Gastroesophageal sphincter (tissue), 4 donors: ENCODE results near the gene ACIN1. TPM values are rescaled to one million over a fixed set of nuclear protein-coding genes. Genes with fewer than 3 reads are reported as not detected.

ENCODE experiments used
- ATAC-seq: fragments of 150-250 bp; one replicate; pipeline ENCODE4 v1.9.1; 2016; ENCODE audit warnings: mild to moderate bottlenecking, moderate library complexity
- H3K27ac ChIP-seq, 4 donors: fragments of 200-600 bp; sonication (generic) in 3 of 4; 1 replicate in 3 of 4; 2 replicates in 1 of 4; pipeline ENCODE4 v1.5.1; 2016 to 2019
- H3K27me3 ChIP-seq: fragments of 200-600 bp; sonication (generic); one replicate; pipeline ENCODE4 v1.5.1; 2019
- H3K36me3 ChIP-seq, 2 donors: fragments of 200-600 bp; sonication (generic); one replicate each; pipeline ENCODE4 v1.5.1; 2019; ENCODE audit warnings: control low read depth in 1 of 2
- H3K4me1 ChIP-seq, 3 donors: fragments of 200-600 bp; sonication (generic); 1 replicate in 2 of 3; 2 replicates in 1 of 3; pipeline ENCODE4 v1.5.1; 2016 to 2019; ENCODE audit warnings: control low read depth in 2 of 3
- H3K4me3 ChIP-seq, 2 donors: fragments of 200-600 bp; sonication (generic); one replicate each; pipeline ENCODE4 v1.5.1; 2019; ENCODE audit warnings: mild to moderate bottlenecking in 1 of 2, moderate library complexity in 1 of 2
- H3K9me3 ChIP-seq, 3 donors: fragments of 200-600 bp; sonication (generic); one replicate each; pipeline ENCODE4 v1.5.1; 2017 to 2019; ENCODE audit warnings: control low read depth in 2 of 3
- EP300 ChIP-seq: sonication (generic); formaldehyde crosslinking; IDR thresholded peaks from one replicate; pipeline ENCODE4 v1.6.1; 2017; ENCODE audit warnings: antibody characterized with exemption, mild to moderate bottlenecking
- POLR2A ChIP-seq, 2 donors: fragments of 450-650 bp; IDR thresholded peaks; one replicate each; pipeline ENCODE4 v1.6.1; 2017; ENCODE audit warnings: antibody characterized with exemption in 2 of 2, mild to moderate bottlenecking in 2 of 2, moderate library complexity in 1 of 2
- POLR2AphosphoS5 ChIP-seq: sonication (generic); formaldehyde crosslinking; IDR thresholded peaks from one replicate; pipeline ENCODE4 v1.6.1; 2017; ENCODE audit warnings: antibody characterized with exemption
- WGBS, 2 donors: methylation state at CpG; one replicate each; pipeline ENCODE4 v1.1.5; 2018; ENCODE audit warnings: low coverage in 1 of 2; 5-methylcytosine and 5-hydroxymethylcytosine counted together
- total RNA-seq, 4 donors: library from RNA; depleted of rRNA; stranded (reverse); fragments of >200 nt; gene quantifications; one replicate each; pipeline ENCODE4 v1.1.0, GENCODE V29; 2016
- TF ChIP-seq, protein P1 (sequence below), 4 experiments: fragments of 200-600 bp in 2 of 4; fragments of 450-650 bp in 2 of 4; sonication (generic) in 1 of 4; IDR thresholded peaks; one replicate each; pipeline ENCODE4 v1.5.1; 2017 to 2019; ENCODE audit warnings: antibody characterized with exemption in 4 of 4, mild to moderate bottlenecking in 2 of 4, moderate library complexity in 2 of 4

ACIN1 gene
- total RNA-seq, 4 donors from 2014 or later: 55.7 to 121 (median 91.8) TPM

DNA sequence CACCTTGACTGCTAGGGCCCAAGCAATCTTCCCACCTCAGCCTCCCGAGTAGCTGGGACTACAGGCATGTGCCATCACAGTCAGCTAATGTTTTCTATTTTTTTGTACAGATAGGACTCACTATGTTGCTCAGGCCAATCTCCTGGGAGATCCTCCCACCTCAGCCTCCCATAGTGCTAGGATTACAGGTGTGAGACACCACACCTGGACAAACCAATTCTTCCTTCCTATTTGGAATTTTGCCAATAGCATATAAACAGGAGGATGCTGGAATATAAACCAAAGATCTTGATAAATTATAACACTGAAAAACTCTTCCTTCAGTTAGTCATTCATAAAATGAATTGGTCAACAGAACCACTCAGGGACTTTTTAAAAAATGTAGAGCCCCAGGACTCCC is 8.4 kb downstream of the ACIN1 start:
- Histone ChIP-seq H3K9me3 (no peaks in the 10 kb centered on the region), H3K27ac (no peak overlapping the region), H3K27me3 (no peaks in the 10 kb centered on the region), H3K36me3 (peaks cover 14 to 99% of the 10 kb centered on the region in 2 donors), H3K4me1 (peaks cover 0 to 14% (median 0%) of the 10 kb centered on the region in 3 donors), H3K4me3 (no peak overlapping the region)
- ATAC-seq: no peak
- TF ChIP-seq, protein P1, sequence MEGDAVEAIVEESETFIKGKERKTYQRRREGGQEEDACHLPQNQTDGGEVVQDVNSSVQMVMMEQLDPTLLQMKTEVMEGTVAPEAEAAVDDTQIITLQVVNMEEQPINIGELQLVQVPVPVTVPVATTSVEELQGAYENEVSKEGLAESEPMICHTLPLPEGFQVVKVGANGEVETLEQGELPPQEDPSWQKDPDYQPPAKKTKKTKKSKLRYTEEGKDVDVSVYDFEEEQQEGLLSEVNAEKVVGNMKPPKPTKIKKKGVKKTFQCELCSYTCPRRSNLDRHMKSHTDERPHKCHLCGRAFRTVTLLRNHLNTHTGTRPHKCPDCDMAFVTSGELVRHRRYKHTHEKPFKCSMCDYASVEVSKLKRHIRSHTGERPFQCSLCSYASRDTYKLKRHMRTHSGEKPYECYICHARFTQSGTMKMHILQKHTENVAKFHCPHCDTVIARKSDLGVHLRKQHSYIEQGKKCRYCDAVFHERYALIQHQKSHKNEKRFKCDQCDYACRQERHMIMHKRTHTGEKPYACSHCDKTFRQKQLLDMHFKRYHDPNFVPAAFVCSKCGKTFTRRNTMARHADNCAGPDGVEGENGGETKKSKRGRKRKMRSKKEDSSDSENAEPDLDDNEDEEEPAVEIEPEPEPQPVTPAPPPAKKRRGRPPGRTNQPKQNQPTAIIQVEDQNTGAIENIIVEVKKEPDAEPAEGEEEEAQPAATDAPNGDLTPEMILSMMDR (IDR thresholded peaks at IDR 0.05): no peak
- no peak for TF ChIP-seq POLR2A (IDR thresholded peaks at IDR 0.05)
- no peak for TF ChIP-seq POLR2AphosphoS5
- no peak for TF ChIP-seq EP300
- 82 to 89% methylated on average over 1 of the region's 1 CpG for WGBS, 2 donors

DNA sequence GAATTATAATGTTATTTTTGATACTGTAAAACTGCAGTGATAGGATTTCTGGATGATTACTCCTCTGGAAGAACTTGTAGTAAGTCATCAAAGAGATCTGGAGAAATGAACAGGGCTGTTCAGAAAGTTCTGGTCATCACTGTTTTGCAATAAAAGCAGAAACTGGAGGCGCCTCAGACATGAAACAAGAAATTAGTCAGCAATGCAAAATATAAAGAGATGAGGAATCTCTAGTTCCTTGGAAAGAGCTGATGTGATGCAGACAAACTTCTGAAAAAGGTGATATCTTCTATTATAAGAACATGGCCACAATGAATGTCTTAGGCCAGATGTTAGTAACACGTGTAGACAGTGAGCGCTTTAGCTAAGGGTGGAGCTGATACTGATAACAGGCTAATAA is 9.5 kb downstream of the ACIN1 start:
- Histone ChIP-seq H3K4me3 (no peak overlapping the region), H3K36me3 (peaks cover 14 to 99% of the 10 kb centered on the region in 2 donors), H3K27me3 (no peaks in the 10 kb centered on the region), H3K9me3 (no peaks in the 10 kb centered on the region), H3K4me1 (peaks cover 0 to 12% (median 0%) of the 10 kb centered on the region in 3 donors), H3K27ac (no peak overlapping the region)
- ATAC-seq: no peak
- WGBS, 2 donors: 69% methylated on average over 3 of the region's 3 CpGs; no CpG with 5 or more reads in 1 of the 2 donors
- TF ChIP-seq POLR2AphosphoS5: no peak

GRCh38 chr14:23080474-23080873 is 14.5 kb downstream of the ACIN1 start:
- WGBS, 2 donors: 60% methylated on average over 1 of the region's 1 CpG
- no peaks in the 10 kb centered on the region for H3K9me3 ChIP-seq
- peak overlapping the region in 1 of 4 donors; percentile 66 for H3K27ac ChIP-seq
- peaks cover 0 to 43% (median 6%) of the 10 kb centered on the region in 3 donors for H3K4me1 ChIP-seq
- H3K36me3 ChIP-seq: peaks cover 13 to 97% of the 10 kb centered on the region in 2 donors
- TF ChIP-seq EP300: no peak
- TF ChIP-seq POLR2A (IDR thresholded peaks at IDR 0.05): no peak
- TF ChIP-seq, protein P1 (IDR thresholded peaks at IDR 0.05): no peak
- TF ChIP-seq POLR2AphosphoS5: no peak
- no peaks in the 10 kb centered on the region for H3K27me3 ChIP-seq
- no peak overlapping the region for H3K4me3 ChIP-seq
- ATAC-seq: no peak

- Histone ChIP-seq H3K27me3 (no peaks in the 10 kb centered on the region), H3K27ac (peak overlapping the region in 3 of 4 donors; percentile 51 to 66 (median 61)), H3K4me3 (no peak overlapping the region), H3K36me3 (peaks cover 13 to 97% of the 10 kb centered on the region in 2 donors), H3K9me3 (no peaks in the 10 kb centered on the region), H3K4me1 (peaks cover 0 to 43% (median 6%) of the 10 kb centered on the region in 3 donors)
- whole genome bisulfite sequencing, 2 donors: 83% methylated on average over 1 of the region's 2 CpGs
- TF ChIP-seq, protein P1 (IDR thresholded peaks at IDR 0.05): no peak
- TF ChIP-seq EP300: no peak
- TF ChIP-seq POLR2A (IDR thresholded peaks at IDR 0.05): no peak
- no peak for TF ChIP-seq POLR2AphosphoS5
- no peak for ATAC-seq
These were observed 15.2 kb downstream of the ACIN1 start for GRCh38 chr14:23079716-23080115.

GRCh38 chr14:23078692-23079116 is 16.2 kb downstream of the ACIN1 start:
- Histone ChIP-seq H3K4me1 (peaks cover 0 to 43% (median 6%) of the 10 kb centered on the region in 3 donors), H3K4me3 (no peak overlapping the region), H3K36me3 (peaks cover 13 to 97% of the 10 kb centered on the region in 2 donors), H3K27me3 (no peaks in the 10 kb centered on the region), H3K27ac (peak overlapping the region; percentile 51 to 66 (median 56)), H3K9me3 (no peaks in the 10 kb centered on the region)
- ATAC-seq: peak; percentile 98
- WGBS, 2 donors: 6 to 13% methylated on average over 2 of the region's 2 CpGs
- TF ChIP-seq POLR2AphosphoS5 (peak; percentile 59), EP300 (no peak), POLR2A (IDR thresholded peaks at IDR 0.05) (no peak)
- TF ChIP-seq, protein P1 (IDR thresholded peaks at IDR 0.05): no peak
